Fibroblast of pulmonary artery (primary cell): ENCODE results near the gene PRR5L.

Experiments used
- DNase-seq: peaks from one replicate; pipeline ENCODE4 v3.0.0-alpha.2; 2010; ENCODE audit warnings: low read depth
- H3K4me3 ChIP-seq: replicated peaks from 2 replicates; pipeline ENCODE4 v1.5.1; 2011; ENCODE audit warnings: low read depth, mild to moderate bottlenecking, control low read depth, low read length, moderate library complexity
- TF ChIP-seq, protein P1 (sequence below): IDR thresholded peaks from 2 replicates; pipeline ENCODE4 v1.5.1; 2011; ENCODE audit warnings: mild to moderate bottlenecking, control low read depth, low read length, inconsistent platforms; ENCODE audit errors: missing control alignments

Gene PRR5L

DNA sequence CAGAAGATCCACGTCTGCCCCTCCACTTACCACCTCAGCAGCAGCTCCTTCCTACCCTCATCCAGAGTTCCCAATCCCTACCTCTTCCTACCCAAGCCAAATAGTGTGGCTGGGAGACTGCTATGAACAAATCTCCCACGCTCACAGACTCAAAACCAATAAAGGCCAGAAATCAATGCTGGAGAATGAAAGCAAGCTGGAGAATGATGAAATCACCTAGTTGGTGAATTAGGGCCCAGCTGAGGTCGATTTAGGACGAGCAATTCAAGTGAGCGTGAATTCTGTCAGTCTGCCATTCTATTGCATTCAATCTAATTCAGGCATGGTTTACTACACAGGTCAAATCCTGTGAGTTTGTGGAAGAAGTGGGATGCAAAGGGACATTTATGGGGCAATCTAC, 29.3 kb upstream of the PRR5L start:
- H3K4me3 ChIP-seq: no peak overlapping the region
- TF ChIP-seq, protein P1, sequence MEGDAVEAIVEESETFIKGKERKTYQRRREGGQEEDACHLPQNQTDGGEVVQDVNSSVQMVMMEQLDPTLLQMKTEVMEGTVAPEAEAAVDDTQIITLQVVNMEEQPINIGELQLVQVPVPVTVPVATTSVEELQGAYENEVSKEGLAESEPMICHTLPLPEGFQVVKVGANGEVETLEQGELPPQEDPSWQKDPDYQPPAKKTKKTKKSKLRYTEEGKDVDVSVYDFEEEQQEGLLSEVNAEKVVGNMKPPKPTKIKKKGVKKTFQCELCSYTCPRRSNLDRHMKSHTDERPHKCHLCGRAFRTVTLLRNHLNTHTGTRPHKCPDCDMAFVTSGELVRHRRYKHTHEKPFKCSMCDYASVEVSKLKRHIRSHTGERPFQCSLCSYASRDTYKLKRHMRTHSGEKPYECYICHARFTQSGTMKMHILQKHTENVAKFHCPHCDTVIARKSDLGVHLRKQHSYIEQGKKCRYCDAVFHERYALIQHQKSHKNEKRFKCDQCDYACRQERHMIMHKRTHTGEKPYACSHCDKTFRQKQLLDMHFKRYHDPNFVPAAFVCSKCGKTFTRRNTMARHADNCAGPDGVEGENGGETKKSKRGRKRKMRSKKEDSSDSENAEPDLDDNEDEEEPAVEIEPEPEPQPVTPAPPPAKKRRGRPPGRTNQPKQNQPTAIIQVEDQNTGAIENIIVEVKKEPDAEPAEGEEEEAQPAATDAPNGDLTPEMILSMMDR: no peak
- no peak for DNase-seq

DNA sequence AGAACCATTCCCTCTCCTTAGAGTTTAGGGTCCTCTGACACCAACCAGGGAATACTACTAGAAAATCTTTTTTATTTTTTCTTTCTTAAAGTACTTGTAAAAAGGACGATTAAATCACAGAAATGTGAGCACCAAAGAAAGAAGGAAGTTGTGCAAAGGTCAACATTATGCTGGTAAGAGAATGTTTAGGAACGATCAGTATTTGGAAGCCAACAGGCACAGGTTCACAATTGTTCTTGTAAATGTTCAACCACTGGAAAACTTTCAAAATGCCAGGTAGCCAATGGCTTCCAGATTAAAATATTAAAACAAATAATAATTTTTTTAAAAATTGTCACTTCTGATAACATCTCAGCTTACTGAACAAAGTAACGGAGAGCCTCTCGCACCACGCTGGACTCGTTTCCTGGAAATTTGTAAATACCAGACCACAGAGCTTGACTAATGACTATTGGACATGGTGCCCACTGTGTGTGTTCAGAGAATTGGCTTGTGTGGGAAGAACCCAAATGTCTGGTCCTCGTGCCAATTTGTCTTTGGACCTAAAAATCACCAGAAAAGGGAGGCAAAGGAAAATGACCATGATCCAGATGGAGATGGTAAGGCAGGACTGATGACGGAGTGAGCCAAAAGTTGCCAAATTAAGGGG, 27.6 kb upstream of the PRR5L start:
- no peak overlapping the region for H3K4me3 ChIP-seq
- no peak for DNase-seq
- TF ChIP-seq, protein P1: no peak

DNA sequence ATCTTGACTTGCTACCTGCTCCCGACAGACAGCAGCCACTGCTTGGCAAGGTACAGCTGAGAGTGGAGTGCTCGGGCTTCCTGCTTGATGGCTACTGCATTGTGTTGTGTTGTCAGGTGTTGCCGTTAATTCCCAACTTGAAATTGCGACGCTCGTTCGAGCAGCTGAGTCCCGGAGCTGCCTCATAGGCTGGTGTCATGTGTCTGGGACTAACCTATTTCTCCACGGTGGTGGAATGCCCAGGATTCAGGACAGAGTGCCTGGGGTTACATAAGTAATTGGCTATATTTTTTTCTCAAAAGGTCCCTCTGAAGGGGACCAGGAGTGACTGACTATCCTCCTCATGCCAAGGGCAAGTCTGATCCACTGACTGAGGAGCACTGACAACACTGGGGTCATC, 25.4 kb upstream of the PRR5L start:
- no peak overlapping the region for H3K4me3 ChIP-seq
- DNase-seq: no peak
- TF ChIP-seq, protein P1: no peak

DNA sequence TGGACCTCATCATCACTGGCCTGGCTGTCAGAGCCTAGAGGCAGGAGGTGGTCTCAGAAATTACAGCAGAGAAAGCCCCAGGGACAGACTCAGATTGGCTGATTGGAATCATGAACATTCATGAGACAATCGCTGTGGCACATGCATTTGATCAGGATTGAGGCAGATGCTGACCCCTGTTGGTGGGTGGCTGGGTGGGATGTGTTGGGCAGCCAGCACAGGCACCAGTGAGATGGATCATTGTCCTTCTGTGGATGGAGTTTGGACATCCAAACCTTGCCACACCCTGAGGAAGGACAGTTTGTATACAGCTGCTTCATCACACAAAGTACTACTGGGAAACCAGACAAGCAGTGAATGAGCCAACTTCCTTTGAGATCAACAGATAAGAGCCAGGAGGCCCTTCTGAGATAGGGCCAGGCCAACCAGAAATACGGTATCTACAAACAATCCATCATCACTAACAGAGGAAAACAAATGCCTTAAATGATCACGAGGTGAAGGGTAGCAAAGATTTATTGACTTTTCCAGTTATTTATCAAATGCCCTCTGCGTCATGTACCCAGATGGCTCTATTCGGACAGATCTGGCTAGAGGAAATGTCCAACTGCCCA, 24.2 kb upstream of the PRR5L start:
- H3K4me3 ChIP-seq: no peak overlapping the region
- TF ChIP-seq, protein P1: no peak
- no peak for DNase-seq

DNA sequence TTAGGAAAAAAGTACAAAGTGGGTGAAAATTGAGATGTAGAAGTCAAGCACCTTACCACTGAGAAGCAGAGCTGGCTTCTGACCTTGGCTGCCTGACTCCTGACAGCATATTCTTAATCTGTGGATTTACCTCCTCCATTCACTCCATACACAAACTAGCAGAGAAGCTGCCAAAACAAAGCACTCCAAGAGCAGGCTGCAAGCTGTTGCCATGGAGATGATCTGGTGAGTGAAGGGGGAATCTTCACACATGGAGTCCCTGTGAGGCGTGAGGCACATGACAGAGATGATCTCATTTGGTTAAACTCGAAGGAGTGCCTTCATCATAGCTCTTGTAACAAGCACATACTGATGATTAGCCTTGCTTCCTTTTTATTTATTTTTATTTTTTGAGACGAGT, 23.0 kb upstream of the PRR5L start:
- no peak overlapping the region for H3K4me3 ChIP-seq
- TF ChIP-seq, protein P1: no peak
- no peak for DNase-seq

DNA sequence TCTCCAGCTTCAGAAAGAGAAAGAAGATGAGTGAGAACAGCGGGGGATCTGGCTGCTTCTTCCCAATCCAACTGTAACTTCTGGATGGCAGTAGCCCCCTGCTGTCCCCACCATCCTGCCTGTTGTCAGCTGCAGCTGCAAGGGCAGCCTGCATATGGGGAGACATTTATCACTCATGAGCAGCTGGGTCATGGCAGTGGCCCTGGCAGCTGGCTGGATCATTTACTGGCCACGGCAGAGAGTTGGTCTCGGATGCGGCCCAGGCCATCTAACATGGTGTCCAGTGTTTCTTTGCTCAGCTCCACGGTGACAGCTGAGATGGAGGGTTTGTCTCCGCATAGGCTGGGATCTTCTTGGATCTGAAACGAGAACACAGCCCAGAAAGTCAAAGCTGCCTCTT, 21.7 kb upstream of the PRR5L start:
- TF ChIP-seq, protein P1: no peak
- no peak for DNase-seq
- H3K4me3 ChIP-seq: no peak overlapping the region
